ENCODE measurements around the gene TXNL4A. TPM values are rescaled to one million over a fixed set of nuclear protein-coding genes. Genes with fewer than 3 reads are reported as not detected.

TXNL4A gene
- total RNA-seq, 6 donors from 2014 or later = 11.5 to 101 (median 27.8) TPM

DNA sequence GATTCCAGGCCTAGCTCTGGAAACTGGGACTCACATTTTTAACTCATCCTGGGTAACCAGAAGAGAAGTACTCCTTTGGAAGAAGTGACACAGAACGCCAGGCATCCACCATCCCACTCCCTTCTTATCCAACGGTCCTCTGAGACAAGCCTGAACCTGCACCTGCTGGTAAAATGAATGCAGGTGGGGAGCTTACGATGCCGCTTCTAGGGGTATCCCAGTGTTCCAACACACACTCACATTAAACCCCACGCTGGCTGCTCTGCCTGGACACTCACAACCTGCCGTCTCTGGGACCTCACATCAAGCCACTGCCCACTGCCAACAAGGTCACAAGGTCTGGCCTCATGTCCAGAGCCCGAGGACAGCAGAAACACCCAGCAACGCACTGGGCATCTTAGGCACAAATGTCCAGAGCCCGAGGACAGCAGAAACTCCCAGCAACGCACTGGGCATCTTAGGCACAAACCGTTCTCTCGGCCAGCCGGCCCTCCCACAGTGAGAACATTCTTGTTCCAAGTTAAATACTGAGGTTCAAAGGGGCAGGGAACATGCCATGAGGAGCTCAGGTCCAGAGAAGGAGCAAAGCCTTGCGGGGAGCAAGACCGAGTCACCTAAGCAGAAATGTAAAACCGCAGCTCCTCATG is 46.8 kb downstream of the TXNL4A start:
- H3K27me3 ChIP-seq = no peaks in the 10 kb centered on the region
- TF ChIP-seq, protein P1, sequence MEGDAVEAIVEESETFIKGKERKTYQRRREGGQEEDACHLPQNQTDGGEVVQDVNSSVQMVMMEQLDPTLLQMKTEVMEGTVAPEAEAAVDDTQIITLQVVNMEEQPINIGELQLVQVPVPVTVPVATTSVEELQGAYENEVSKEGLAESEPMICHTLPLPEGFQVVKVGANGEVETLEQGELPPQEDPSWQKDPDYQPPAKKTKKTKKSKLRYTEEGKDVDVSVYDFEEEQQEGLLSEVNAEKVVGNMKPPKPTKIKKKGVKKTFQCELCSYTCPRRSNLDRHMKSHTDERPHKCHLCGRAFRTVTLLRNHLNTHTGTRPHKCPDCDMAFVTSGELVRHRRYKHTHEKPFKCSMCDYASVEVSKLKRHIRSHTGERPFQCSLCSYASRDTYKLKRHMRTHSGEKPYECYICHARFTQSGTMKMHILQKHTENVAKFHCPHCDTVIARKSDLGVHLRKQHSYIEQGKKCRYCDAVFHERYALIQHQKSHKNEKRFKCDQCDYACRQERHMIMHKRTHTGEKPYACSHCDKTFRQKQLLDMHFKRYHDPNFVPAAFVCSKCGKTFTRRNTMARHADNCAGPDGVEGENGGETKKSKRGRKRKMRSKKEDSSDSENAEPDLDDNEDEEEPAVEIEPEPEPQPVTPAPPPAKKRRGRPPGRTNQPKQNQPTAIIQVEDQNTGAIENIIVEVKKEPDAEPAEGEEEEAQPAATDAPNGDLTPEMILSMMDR (IDR thresholded peaks at IDR 0.05) = no peak
- no peak for TF ChIP-seq POLR2A (IDR thresholded peaks at IDR 0.05)
- no peak for TF ChIP-seq EP300 (IDR thresholded peaks at IDR 0.05)
- no peak for TF ChIP-seq POLR2AphosphoS5 (IDR thresholded peaks at IDR 0.05)
- H3K9me3 ChIP-seq = no peaks in the 10 kb centered on the region
- H3K36me3 ChIP-seq = peaks cover 10 to 64% (median 28%) of the 10 kb centered on the region in 4 donors
- ATAC-seq (ENCODE audit: low FRiP score in 2 of 2) (no peak), DNase-seq (peak in 1 of 2 donors; percentile 19)
- H3K27ac ChIP-seq = no peak overlapping the region
- H3K4me3 ChIP-seq = no peak overlapping the region
- peaks cover 12 to 52% (median 23%) of the 10 kb centered on the region in 4 donors for H3K4me1 ChIP-seq
- 89 to 95% methylated on average over 10 to 16 of the region's 16 CpGs for WGBS, 2 donors

DNA sequence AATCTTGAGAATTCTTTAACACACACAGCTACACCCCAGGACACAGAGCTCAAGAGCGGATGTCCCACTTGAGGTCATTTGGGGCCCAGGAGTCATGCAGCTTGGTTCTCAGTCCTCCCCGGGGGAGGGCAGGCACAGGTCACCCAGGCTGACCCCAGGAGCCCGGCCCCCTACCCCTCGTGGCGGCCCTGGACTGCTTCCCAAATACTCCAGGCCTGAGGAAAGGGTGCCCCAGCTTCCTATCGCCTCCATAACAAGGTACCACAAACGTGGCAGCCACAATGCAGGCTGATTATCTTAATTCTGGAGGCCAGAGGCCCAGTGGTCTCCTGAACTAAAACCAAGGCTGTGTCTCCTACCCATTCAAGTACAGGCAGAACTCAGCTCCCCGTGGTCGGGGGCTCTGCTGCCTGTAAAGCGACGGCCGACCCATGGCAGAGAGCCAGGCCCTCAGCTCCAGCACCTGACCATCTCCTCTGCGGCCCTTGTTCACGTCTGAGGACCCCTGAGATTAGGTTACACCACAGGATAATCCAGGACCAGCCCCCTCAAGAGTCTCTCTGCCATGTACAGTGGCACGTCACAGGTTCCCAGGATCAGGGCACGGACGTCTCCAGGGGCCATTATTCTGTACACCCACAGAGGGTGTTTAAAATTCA is 47.4 kb downstream of the TXNL4A start:
- Histone ChIP-seq H3K36me3 (peaks cover 10 to 68% (median 30%) of the 10 kb centered on the region in 4 donors), H3K27me3 (no peaks in the 10 kb centered on the region)
- 76 to 85% methylated on average over 16 to 17 of the region's 17 CpGs for WGBS, 2 donors

DNA sequence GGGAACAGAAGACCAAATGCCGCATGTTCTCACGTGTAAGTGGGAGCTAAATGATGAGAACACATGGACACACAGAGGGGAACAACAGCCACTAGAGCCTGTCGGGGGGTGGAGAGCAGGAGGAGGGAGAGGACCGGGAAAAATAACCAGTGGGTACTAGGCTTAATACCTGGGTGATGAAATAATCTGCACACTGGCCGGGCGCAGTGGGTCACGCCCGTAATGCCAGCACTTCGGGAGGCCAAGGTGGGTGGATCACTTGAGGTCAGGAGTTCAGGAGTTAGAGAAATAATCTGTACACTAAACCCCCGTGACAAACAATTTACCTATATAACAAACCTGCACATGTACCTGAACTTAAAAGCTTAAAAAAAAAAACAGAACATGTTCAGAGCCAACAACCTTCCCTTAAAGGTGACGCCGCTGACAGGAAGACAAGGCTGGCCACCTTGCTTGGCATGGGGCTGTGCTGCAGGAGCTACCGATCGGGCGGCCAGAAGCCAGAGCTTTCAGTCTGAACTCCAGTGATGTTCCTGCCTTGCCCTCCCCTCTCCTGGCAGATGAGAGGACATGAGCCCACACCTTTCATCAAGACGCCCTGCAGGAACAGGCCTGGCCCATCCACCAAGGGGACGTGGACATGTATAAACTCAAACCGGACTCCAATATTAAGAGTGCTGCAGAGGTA is 48.1 kb downstream of the TXNL4A start:
- H3K27me3 ChIP-seq = no peaks in the 10 kb centered on the region
- TF ChIP-seq POLR2AphosphoS5 (IDR thresholded peaks at IDR 0.05) (no peak), EP300 (IDR thresholded peaks at IDR 0.05) (no peak), POLR2A (IDR thresholded peaks at IDR 0.05) (no peak)
- TF ChIP-seq, protein P1 (IDR thresholded peaks at IDR 0.05) = no peak
- peaks cover 7 to 41% (median 15%) of the 10 kb centered on the region in 4 donors for H3K4me1 ChIP-seq
- peaks cover 0 to 5% (median 2%) of the 10 kb centered on the region in 4 donors for H3K9me3 ChIP-seq
- WGBS, 2 donors = 87 to 93% methylated on average over 17 to 18 of the region's 18 CpGs
- H3K4me3 ChIP-seq = no peak overlapping the region
- DNase-seq (peak in 1 of 2 donors; percentile 18), ATAC-seq (ENCODE audit: low FRiP score in 2 of 2) (no peak)
- H3K36me3 ChIP-seq = peaks cover 10 to 69% (median 34%) of the 10 kb centered on the region in 4 donors
- peak overlapping the region in 1 of 4 donors; percentile 5 for H3K27ac ChIP-seq

More for the DNA sequence above, 47.4 kb downstream of the TXNL4A start:
- Histone ChIP-seq H3K9me3 (no peaks in the 10 kb centered on the region), H3K27ac (peak overlapping the region in 1 of 4 donors; percentile 5), H3K4me3 (no peak overlapping the region), H3K4me1 (peaks cover 12 to 46% (median 19%) of the 10 kb centered on the region in 4 donors)
- TF ChIP-seq EP300 (IDR thresholded peaks at IDR 0.05) = no peak
- TF ChIP-seq POLR2AphosphoS5 (IDR thresholded peaks at IDR 0.05) = no peak
- TF ChIP-seq, protein P1 (IDR thresholded peaks at IDR 0.05) = no peak
- TF ChIP-seq POLR2A (IDR thresholded peaks at IDR 0.05) = no peak
- DNase-seq (peak; percentile 16 to 48), ATAC-seq (ENCODE audit: low FRiP score in 2 of 2) (no peak)

DNA sequence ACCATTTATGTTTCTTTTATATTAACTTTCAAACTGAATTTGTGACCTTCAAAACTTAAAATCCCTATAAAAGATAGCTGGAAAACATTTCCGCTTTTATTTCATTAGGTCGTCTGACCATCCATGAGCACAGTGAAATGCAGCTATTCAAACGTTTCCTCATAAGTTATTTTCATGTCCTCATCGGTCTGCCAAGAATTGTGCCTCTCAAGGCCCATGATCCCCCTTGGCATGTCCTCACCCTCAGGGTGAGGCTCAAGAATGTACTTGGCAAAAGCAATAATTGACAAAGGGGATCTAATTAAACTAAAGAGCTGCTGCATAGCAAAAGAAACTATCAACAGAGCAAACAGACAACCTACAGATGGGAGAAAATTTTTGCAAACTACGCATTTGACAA is 49.3 kb downstream of the TXNL4A start:
- peak in 1 of 2 donors; percentile 48 for DNase-seq
- 61 to 67% methylated on average over 5 of the region's 5 CpGs for WGBS, 2 donors
- H3K9me3 ChIP-seq = peaks cover 0 to 8% (median 2%) of the 10 kb centered on the region in 4 donors
- H3K27me3 ChIP-seq = no peaks in the 10 kb centered on the region
- peak overlapping the region in 3 of 4 donors; percentile 4 to 53 (median 19) for H3K27ac ChIP-seq
- TF ChIP-seq POLR2AphosphoS5 (IDR thresholded peaks at IDR 0.05) (no peak), POLR2A (IDR thresholded peaks at IDR 0.05) (no peak), EP300 (IDR thresholded peaks at IDR 0.05) (peak in 1 of 4 donors; percentile 72)
- TF ChIP-seq, protein P1 (IDR thresholded peaks at IDR 0.05) = no peak
- no peak overlapping the region for H3K4me3 ChIP-seq
- no peak for ATAC-seq (ENCODE audit: low FRiP score in 2 of 2)
- peaks cover 3 to 29% (median 11%) of the 10 kb centered on the region in 4 donors for H3K4me1 ChIP-seq
- peaks cover 10 to 77% (median 38%) of the 10 kb centered on the region in 4 donors for H3K36me3 ChIP-seq
